ENCODE measurements around the gene LAMC2. TPM values are rescaled to one million over a fixed set of nuclear protein-coding genes. Genes with fewer than 3 reads are reported as not detected.

The LAMC2 gene
- total and polyA plus RNA-seq, 2 of the 8 experiments (the other 6 are each of a cell fraction or from before 2014, with no cell fraction given), result 4.6 to 12.9 TPM

GRCh38 chr1:183150445-183150844 is 35.6 kb upstream of the LAMC2 start:
- H3K23ac ChIP-seq (ENCODE audit: insufficient read length), result no peak overlapping the region
- no peak overlapping the region for H2BK12ac ChIP-seq (ENCODE audit: low read depth, low read length)
- CTCF ChIA-PET (ENCODE audit: partially characterized antibody), result no interaction called here
- H3K27me3 ChIP-seq (replicated peaks in 1 of 4; ENCODE audit: control insufficient read depth in 3 of 4, extremely low read depth in 1 of 4, insufficient read depth in 3 of 4, low read length in 3 of 4), result no peaks in the 10 kb centered on the region
- no peak overlapping the region for H3K9ac ChIP-seq (replicated peaks in 1 of 4; ENCODE audit: extremely low read depth in 1 of 4, low read depth in 3 of 4, low read length in 3 of 4)
- no peak overlapping the region for H2BK15ac ChIP-seq (ENCODE audit: low read length)
- no peaks in the 10 kb centered on the region for H3K4me1 ChIP-seq (replicated peaks in 1 of 4; ENCODE audit: control insufficient read depth in 3 of 4, insufficient read depth in 4 of 4, low read length in 3 of 4)
- no peaks in the 10 kb centered on the region for H3K9me3 ChIP-seq (ENCODE audit: insufficient read depth in 2 of 2, low read depth in 1 of 2, low read length in 1 of 2)
- no peak overlapping the region for H2AK5ac ChIP-seq (ENCODE audit: low read depth, low read length)
- no peak overlapping the region for H3K4ac ChIP-seq (replicated peaks; ENCODE audit: insufficient read length, low read depth, low read length)
- H3K79me1 ChIP-seq (ENCODE audit: low read depth, low read length), result no peaks in the 10 kb centered on the region
- peaks cover 5% of the 10 kb centered on the region; the same call in 1 of the 2 replicates for H3K23me2 ChIP-seq (ENCODE audit: low read depth, low read length)
- POLR2A ChIA-PET (ENCODE audit: partially characterized antibody), result no interaction called here
- no peak overlapping the region for H2BK5ac ChIP-seq (ENCODE audit: low read depth, low read length)
- no peak overlapping the region for H3K4me3 ChIP-seq (ENCODE audit: extremely low read depth in 1 of 4, insufficient read depth in 2 of 4, low read depth in 3 of 4, low read length in 4 of 4)
- no peaks in the 10 kb centered on the region for H3K36me3 ChIP-seq (ENCODE audit: control insufficient read depth in 2 of 4, insufficient read depth in 4 of 4, low read length in 3 of 4)
- H2BK120ac ChIP-seq (replicated peaks; ENCODE audit: low read depth, low read length), result no peak overlapping the region
- no peak overlapping the region for H3K4me2 ChIP-seq (ENCODE audit: insufficient read depth in 1 of 2, low read depth in 2 of 2, low read length in 2 of 2)
- DNase-seq (ENCODE audit: low read depth in 1 of 2, low spot score in 2 of 2) (no peak), FAIRE-seq (no peak)
- H4K8ac ChIP-seq (ENCODE audit: extremely low read depth, insufficient read depth, low read length), result no peak overlapping the region
- H4K91ac ChIP-seq (replicated peaks; ENCODE audit: insufficient read length, low read length), result no peak overlapping the region
- no peak overlapping the region for H4K5ac ChIP-seq (ENCODE audit: insufficient read length, low read depth, low read length)
- no peak overlapping the region for H3K27ac ChIP-seq (ENCODE audit: low read depth, low read length)
- H2BK20ac ChIP-seq (ENCODE audit: low read length), result no peak overlapping the region
- no peak overlapping the region for H2AFZ ChIP-seq (ENCODE audit: low read length)
- H3K56ac ChIP-seq (replicated peaks; ENCODE audit: insufficient read length, low read depth, low read length), result no peak overlapping the region
- H3K14ac ChIP-seq (ENCODE audit: insufficient read length), result no peak overlapping the region
- no peak overlapping the region for H3K18ac ChIP-seq (ENCODE audit: extremely low read depth, low read length)
- H3K79me2 ChIP-seq (ENCODE audit: control insufficient read depth in 1 of 2, insufficient read depth in 2 of 2, low read length in 2 of 2), result no peaks in the 10 kb centered on the region
- H4K20me1 ChIP-seq (replicated peaks in 1 of 2; ENCODE audit: control insufficient read depth in 1 of 2, insufficient read depth in 2 of 2, low read length in 2 of 2), result no peaks in the 10 kb centered on the region
- no peak for TF ChIP-seq POLR2A (IDR thresholded peaks at IDR 0.05; ENCODE audit: control extremely low read depth in 1 of 2, low read depth in 2 of 2, low read length in 2 of 2)
- no peak for TF ChIP-seq JUN (IDR thresholded peaks at IDR 0.05; ENCODE audit: low read depth, low read length)
- no peak for TF ChIP-seq POU5F1 (IDR thresholded peaks at IDR 0.05; ENCODE audit: low read depth, low read length)
- no peak for TF ChIP-seq GTF2F1 (IDR thresholded peaks at IDR 0.05; ENCODE audit: borderline replicate concordance, low read depth, low read length)
- TF ChIP-seq, protein P1, sequence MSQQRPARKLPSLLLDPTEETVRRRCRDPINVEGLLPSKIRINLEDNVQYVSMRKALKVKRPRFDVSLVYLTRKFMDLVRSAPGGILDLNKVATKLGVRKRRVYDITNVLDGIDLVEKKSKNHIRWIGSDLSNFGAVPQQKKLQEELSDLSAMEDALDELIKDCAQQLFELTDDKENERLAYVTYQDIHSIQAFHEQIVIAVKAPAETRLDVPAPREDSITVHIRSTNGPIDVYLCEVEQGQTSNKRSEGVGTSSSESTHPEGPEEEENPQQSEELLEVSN (IDR thresholded peaks at IDR 0.05), result no peak
- no peak for TF ChIP-seq HDAC2 (IDR thresholded peaks at IDR 0.05; ENCODE audit: borderline replicate concordance in 1 of 2, low read depth in 2 of 2, low read length in 2 of 2)
- TF ChIP-seq USF2 (IDR thresholded peaks at IDR 0.05; ENCODE audit: low read length), result no peak
- TF ChIP-seq EGR1 (IDR thresholded peaks at IDR 0.05; ENCODE audit: borderline replicate concordance, low read depth, low read length), result no peak
- TF ChIP-seq SP1 (IDR thresholded peaks at IDR 0.05; ENCODE audit: low read depth, low read length), result no peak
- TF ChIP-seq ASH2L (IDR thresholded peaks at IDR 0.05; ENCODE audit: low read length), result no peak
